Activated naive CD8-positive, alpha-beta T cell (primary cell): ENCODE measurements around the gene LARGE1.

ENCODE experiments used
- H3K27ac Mint-ChIP-seq: one replicate; pipeline ENCODE4 v1.8.0; 2021; ENCODE audit warnings: mixed read lengths
- H3K27me3 Mint-ChIP-seq: one replicate; pipeline ENCODE4 v1.8.0; 2021; ENCODE audit warnings: mixed read lengths
- H3K36me3 Mint-ChIP-seq: one replicate; pipeline ENCODE4 v1.8.0; 2021; ENCODE audit warnings: mixed read lengths
- H3K4me1 Mint-ChIP-seq: one replicate; pipeline ENCODE4 v1.8.0; 2021; ENCODE audit warnings: low read depth, mixed read lengths
- H3K4me3 Mint-ChIP-seq: one replicate; pipeline ENCODE4 v1.8.0; 2021; ENCODE audit warnings: mild to moderate bottlenecking, mixed read lengths
- H3K9me3 Mint-ChIP-seq: one replicate; pipeline ENCODE4 v1.8.0; 2021; ENCODE audit warnings: low read depth, mixed read lengths

Gene LARGE1

DNA sequence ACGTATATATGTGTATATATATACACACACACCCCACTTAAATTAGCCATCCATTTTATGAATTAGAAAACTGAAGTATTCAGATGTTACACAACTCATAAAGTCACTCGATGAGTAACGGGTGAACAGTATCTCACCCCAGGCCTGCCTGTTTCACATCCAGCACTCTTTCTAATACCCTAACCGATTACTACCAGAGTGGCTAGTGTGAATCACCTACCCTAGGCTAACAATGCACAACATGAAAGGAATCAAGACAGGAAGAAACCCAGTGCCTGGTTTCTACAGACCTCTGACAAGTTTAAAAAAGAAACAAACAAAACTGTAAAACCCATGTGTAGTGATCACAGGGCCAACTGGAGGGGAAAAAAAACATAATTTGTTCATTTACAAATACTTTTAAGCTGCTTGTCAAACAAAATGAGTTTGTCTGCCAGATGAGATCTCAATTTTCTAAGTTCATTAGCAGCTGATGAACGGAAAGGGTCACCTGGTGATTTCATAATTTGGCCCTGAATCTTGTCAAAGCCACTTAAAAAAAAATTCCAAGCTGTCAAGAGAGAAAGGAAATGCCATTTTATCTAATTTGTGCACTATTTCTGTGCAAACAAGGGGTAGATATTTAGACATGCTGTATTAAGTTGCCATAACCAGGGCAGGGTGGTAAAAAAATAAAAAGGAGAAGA is 134.8 kb downstream of the LARGE1 start:
- H3K36me3 Mint-ChIP-seq, result peaks cover 4% of the 10 kb centered on the region
- no peaks in the 10 kb centered on the region for H3K27me3 Mint-ChIP-seq
- H3K4me1 Mint-ChIP-seq, result no peaks in the 10 kb centered on the region
- H3K4me3 Mint-ChIP-seq, result no peak overlapping the region
- H3K9me3 Mint-ChIP-seq, result peaks cover 15% of the 10 kb centered on the region
- H3K27ac Mint-ChIP-seq, result no peak overlapping the region

DNA sequence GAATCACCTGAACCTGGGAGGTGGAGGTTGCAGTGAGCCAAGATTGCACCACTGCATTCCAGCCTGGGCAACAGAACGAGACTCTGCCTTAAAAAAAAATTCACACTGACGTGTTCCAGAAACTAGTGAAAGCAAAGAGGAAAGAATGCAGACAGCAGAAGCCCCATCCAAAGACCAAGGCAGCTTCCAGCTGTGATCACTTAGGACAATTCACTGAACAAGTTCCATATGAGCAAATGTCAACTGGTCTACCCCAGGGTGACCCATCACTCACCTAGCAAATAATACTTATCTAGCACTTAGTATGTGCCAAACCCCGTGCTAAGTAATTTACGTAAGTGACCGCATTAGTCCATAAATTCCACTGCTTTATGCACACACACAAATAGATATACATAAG is 138.9 kb downstream of the LARGE1 start:
- no peaks in the 10 kb centered on the region for H3K9me3 Mint-ChIP-seq
- H3K4me3 Mint-ChIP-seq, result no peak overlapping the region
- no peaks in the 10 kb centered on the region for H3K27me3 Mint-ChIP-seq
- H3K27ac Mint-ChIP-seq, result no peak overlapping the region
- H3K36me3 Mint-ChIP-seq, result no peaks in the 10 kb centered on the region
- H3K4me1 Mint-ChIP-seq, result no peaks in the 10 kb centered on the region

DNA sequence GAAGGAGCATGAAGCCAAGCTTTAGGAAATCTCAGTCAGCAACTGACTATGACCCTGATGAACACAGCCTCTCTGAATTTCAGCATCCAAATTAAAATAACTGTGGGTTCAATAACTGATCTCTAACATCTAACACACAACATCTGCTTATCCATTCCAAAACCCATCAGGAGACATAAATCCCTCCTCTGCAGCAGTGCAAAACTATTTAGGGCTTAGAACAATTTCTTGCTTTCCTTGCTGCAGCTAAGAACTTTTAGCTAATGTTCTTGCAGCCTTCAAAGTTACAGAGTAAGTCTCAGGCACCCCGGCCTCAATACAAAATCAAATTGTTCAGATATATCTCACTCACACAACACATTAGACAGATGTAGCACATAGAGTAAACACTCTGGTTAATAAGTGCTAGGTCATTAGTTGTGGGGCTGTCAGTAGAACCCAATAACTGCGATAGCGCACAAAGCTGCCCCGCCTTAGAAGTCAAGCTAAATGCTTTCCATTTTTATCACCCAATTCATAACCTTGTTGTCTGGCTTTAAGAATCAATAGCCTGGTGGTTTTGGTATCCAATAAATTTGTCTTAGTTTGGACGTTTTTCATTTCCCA is 139.6 kb downstream of the LARGE1 start:
- no peaks in the 10 kb centered on the region for H3K27me3 Mint-ChIP-seq
- H3K9me3 Mint-ChIP-seq, result no peaks in the 10 kb centered on the region
- H3K4me1 Mint-ChIP-seq, result no peaks in the 10 kb centered on the region
- H3K27ac Mint-ChIP-seq, result no peak overlapping the region
- no peaks in the 10 kb centered on the region for H3K36me3 Mint-ChIP-seq
- H3K4me3 Mint-ChIP-seq, result no peak overlapping the region

DNA sequence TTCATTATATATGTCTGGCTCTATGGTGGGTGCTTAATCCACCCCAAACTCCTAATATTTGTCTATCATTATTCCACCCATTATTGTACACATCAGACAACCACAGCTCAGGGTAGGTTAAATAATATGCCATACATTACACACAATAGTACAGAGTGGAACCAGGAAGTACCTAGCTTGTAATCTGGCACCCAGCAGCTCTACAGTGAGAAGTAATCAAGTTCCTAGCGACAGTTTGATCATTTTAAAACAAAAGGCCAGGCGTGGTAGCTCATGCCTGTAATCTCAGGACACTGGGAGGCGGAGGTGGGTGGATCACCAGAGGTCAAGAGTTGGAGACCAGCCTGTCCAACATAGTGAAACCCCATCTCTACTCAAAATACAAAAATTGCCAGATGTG is 141.0 kb downstream of the LARGE1 start:
- no peaks in the 10 kb centered on the region for H3K27me3 Mint-ChIP-seq
- no peaks in the 10 kb centered on the region for H3K36me3 Mint-ChIP-seq
- H3K9me3 Mint-ChIP-seq, result no peaks in the 10 kb centered on the region
- no peaks in the 10 kb centered on the region for H3K4me1 Mint-ChIP-seq
- H3K4me3 Mint-ChIP-seq, result no peak overlapping the region
- H3K27ac Mint-ChIP-seq, result no peak overlapping the region

DNA sequence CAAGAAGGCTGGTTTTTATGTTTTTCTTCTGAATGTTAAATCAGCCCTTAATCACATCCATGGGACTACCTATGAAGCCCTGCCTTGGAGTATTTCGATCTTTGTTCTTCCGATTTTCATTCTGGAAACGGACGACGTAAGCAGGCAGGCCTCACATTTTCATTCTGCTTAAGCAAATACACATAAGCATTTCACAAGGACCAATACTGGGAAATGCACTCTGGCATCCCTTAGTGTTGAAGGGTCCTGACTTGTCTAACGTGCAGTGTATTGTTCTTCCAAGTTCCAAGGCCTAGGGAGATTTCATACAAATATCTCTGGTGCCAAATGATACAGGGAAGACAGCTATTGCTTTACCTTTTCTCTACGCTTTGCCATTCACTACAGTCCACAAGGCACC is 143.8 kb downstream of the LARGE1 start:
- Mint-ChIP-seq H3K4me3 (no peak overlapping the region), H3K27me3 (no peaks in the 10 kb centered on the region), H3K27ac (no peak overlapping the region), H3K4me1 (no peaks in the 10 kb centered on the region), H3K9me3 (no peaks in the 10 kb centered on the region), H3K36me3 (no peaks in the 10 kb centered on the region)

DNA sequence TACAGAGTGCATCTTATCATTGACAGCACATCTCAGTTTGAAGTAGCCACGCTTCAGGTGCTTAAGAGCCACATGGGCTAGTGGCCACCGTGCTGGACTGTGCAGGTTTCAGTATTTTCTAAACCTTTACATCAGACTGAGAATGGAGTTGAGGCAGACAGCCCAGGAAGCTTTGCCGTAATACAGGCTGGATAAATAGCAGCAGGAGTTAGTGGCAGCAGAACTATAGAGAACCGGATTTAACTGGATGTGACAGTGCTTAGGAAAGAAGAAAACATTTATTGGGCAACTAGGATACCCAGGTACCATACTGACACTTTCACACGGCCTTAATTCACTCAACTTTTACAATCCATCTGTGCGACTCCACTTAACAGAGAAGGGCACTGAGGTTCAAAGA is 145.5 kb downstream of the LARGE1 start:
- Mint-ChIP-seq H3K4me3 (no peak overlapping the region), H3K4me1 (no peaks in the 10 kb centered on the region), H3K9me3 (no peaks in the 10 kb centered on the region), H3K27ac (no peak overlapping the region), H3K36me3 (no peaks in the 10 kb centered on the region), H3K27me3 (no peaks in the 10 kb centered on the region)

DNA sequence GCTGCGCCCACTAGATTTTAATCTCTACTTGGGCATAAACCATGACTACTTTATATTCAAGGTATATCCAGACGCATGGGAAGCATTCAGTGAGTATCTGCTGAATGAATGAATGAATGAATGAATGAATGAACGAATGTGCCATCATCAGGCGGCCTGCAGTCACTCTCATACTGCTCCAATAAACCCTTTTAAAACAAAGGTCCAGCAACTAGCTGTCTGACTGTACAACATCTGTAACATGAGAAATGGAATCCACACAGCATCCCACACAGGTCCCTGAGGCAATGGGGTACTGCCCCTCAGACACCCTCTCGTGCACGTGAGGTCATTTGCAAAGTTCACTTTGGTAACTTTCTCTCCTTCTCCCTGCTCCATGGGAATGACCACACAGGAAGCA is 147.5 kb downstream of the LARGE1 start:
- Mint-ChIP-seq H3K4me1 (no peaks in the 10 kb centered on the region), H3K27me3 (no peaks in the 10 kb centered on the region), H3K36me3 (no peaks in the 10 kb centered on the region), H3K4me3 (no peak overlapping the region), H3K9me3 (no peaks in the 10 kb centered on the region), H3K27ac (no peak overlapping the region)

DNA sequence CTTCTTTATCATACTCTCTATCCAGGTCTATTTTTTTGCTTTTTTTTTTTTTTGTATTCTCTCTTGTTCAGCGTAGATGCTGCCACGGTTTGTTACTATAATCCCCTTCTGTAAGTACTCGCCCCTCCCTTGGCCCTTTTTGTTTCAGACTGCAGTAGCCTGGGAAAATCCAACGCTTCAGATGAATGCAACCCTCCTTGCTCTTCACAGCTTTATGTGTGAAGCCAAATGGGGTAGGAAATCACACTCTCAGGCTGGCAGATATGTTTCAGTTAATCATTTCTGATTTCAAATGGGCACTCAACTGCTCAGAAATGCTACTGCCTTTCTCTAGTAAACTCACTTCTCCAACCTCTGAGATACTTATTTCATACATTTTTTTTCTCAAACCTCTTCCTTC is 149.1 kb downstream of the LARGE1 start:
- H3K4me3 Mint-ChIP-seq, result no peak overlapping the region
- no peaks in the 10 kb centered on the region for H3K27me3 Mint-ChIP-seq
- no peaks in the 10 kb centered on the region for H3K4me1 Mint-ChIP-seq
- H3K9me3 Mint-ChIP-seq, result no peaks in the 10 kb centered on the region
- H3K36me3 Mint-ChIP-seq, result no peaks in the 10 kb centered on the region
- no peak overlapping the region for H3K27ac Mint-ChIP-seq

DNA sequence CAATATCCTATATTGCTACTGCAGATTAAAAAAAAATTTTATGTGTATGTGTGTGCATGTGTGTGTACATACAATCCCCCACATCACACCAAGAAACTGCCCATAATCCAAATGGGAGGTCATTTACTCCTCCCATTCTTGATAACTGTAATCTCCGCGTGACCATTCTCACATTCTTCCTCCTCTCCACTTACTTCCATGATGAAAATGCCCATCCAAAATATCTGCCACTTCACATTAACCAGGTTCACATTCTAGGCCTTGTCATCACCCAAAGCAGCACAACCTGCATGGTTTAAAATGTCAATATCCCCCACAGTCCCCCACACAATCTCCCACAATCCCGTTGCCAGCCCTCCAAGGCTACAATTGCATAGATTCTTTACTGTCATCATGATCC is 149.6 kb downstream of the LARGE1 start:
- Mint-ChIP-seq H3K9me3 (no peaks in the 10 kb centered on the region), H3K4me1 (no peaks in the 10 kb centered on the region), H3K27me3 (no peaks in the 10 kb centered on the region), H3K36me3 (no peaks in the 10 kb centered on the region), H3K4me3 (no peak overlapping the region), H3K27ac (no peak overlapping the region)

DNA sequence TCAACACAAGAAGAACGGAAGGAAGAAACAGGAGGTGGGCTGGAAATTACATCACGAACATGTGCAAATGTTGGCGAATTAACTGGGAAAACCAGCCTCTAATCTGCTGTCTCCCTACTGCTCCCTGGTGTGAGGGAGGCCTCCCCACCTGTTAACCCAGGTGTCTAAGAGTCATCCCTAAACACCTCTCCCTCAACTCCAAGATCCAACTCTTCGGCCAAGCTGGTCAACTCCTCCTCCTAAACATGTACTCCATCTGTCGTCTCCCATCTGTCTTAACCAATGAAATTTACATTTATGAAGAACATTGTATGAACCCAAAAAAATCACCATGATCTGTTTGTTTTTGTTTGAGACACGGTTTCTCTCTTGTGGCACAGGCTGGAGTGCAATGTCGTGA is 154.2 kb downstream of the LARGE1 start:
- Mint-ChIP-seq H3K4me3 (no peak overlapping the region), H3K36me3 (no peaks in the 10 kb centered on the region), H3K4me1 (no peaks in the 10 kb centered on the region), H3K27me3 (no peaks in the 10 kb centered on the region), H3K9me3 (no peaks in the 10 kb centered on the region), H3K27ac (no peak overlapping the region)

DNA sequence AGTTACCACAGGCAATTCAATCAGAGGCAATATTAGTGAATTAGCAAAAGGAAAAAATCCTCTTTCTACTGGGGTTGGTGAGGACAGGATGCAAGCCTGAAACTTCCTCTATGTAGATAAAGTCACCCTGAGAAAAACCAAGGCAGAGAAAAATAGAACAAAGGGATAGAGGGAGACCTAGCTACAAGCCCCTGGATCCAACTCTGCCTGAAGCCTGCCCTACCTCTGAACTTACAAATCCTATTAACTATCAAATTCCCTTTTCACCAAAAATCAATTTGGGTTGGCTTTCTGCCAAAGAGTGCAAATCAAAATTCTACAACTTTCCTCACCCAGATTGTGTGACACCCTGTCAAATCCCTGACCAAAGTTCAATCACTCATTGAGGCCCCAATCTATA is 161.3 kb downstream of the LARGE1 start:
- Mint-ChIP-seq H3K9me3 (peaks cover 3% of the 10 kb centered on the region), H3K36me3 (no peaks in the 10 kb centered on the region), H3K4me1 (no peaks in the 10 kb centered on the region), H3K27ac (no peak overlapping the region), H3K27me3 (peaks cover 2% of the 10 kb centered on the region), H3K4me3 (no peak overlapping the region)

DNA sequence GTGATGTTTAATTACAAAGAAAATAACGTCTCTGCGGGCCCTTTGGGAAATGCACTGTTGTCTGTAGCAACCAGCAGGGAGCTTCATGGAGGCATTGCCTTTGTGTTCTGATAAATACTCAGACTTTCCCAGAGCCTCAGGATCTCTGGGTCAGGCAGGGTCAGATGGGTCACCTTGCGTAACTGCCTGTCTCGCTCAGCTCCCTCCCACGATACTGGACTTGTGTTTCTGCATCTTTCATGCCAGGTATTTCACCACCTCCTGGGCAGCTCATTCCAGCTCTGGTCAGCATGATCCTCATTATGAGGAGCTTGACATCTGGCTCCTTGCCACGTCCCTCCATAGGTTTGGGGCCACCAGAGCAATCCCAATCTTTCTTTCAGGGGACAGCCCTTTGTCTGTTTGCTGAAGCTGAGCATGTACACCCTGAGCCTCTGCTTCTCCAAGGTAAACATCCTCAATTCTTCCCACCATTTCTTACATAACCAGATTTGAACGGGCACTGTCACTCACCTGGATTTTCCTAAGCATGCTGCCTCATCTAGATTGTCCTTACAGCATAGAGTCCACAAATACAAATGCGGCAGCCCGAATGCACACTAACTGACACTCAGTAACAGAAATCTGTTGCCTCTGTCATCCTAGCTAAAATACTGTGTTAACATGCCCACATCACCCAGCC is 162.3 kb downstream of the LARGE1 start:
- Mint-ChIP-seq H3K4me1 (no peaks in the 10 kb centered on the region), H3K27ac (no peak overlapping the region), H3K4me3 (no peak overlapping the region), H3K27me3 (peaks cover 2% of the 10 kb centered on the region), H3K9me3 (peaks cover 3% of the 10 kb centered on the region), H3K36me3 (no peaks in the 10 kb centered on the region)

DNA sequence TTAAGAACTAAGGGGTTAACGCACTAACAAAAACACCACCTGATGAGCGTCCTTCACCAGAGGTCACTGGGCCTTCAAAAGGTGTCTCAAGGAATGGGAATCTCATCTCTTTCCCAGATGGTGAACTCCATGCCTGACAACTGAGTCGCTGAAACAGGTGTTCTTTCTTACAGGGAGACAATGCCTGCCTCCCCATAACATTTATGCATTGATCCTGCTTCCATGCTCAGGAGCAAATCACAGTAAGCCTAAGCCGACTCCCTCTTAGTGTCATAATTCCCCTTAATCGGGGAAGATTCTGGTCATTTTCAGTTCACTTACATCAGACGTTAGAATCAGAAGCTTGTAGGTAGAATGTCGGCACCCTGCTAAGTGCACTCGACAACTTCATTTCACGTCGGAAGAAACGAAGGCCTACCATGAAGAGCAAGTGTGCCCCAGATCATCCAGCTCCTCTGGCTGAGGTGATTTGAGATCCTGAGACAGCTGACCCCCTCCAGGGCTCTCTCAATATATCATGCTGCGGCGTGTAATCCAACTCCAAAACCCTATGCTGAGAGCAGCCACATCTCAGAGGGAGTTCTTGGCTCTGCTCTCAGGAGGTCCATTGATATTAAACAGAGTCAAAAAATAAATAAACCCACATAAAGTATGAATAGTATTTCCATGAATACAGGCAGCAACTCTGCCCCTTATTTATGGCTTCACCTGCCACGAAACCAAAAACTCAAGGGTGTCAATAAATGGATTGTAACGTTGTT is 163.1 kb downstream of the LARGE1 start:
- Mint-ChIP-seq H3K27me3 (peaks cover 2% of the 10 kb centered on the region), H3K4me1 (no peaks in the 10 kb centered on the region), H3K4me3 (no peak overlapping the region), H3K27ac (no peak overlapping the region), H3K9me3 (peaks cover 3% of the 10 kb centered on the region), H3K36me3 (no peaks in the 10 kb centered on the region)

DNA sequence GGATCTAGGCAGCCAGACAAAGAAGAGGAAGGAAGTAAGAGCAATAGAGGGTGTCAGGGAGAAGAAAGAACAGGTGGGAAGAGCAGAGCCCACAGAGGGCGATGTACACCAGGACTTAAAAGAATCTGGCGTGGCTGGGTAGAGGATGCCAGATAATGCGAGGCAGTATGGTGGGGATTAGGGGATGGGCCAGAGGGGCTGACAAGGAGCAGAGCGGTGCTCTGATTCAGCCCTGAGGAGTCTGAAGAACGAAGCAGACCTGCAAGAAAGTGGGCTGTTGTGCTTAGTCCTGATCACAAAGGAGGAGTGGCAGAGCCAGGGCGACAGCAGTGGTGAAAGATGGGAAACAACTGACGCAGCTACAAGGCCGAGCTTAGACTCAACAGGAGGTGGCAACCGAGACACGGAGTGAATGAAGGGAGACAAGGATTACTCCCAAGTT is 163.7 kb downstream of the LARGE1 start:
- H3K4me1 Mint-ChIP-seq, result no peaks in the 10 kb centered on the region
- no peak overlapping the region for H3K4me3 Mint-ChIP-seq
- no peaks in the 10 kb centered on the region for H3K36me3 Mint-ChIP-seq
- no peak overlapping the region for H3K27ac Mint-ChIP-seq
- H3K9me3 Mint-ChIP-seq, result peaks cover 3% of the 10 kb centered on the region
- peaks cover 2% of the 10 kb centered on the region for H3K27me3 Mint-ChIP-seq

DNA sequence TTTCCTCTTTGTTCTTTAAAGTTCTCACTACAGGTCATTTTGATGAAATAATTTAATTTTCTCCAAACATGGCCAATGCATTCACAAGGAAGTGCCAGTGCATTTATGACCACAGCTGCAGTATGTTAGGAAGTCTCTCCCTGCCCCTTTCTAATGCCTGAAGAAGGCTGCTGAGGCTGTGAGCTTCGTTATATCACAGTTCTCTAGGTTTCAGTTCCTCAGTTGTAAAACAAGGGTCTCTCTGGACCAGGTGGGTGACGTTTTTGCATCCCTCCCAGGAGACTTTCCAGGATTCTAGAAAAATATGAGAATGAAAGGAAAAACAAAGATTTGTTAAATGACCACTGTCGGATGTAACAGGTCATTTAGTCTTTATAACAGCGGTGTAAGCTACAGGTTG is 171.6 kb downstream of the LARGE1 start:
- Mint-ChIP-seq H3K4me1 (no peaks in the 10 kb centered on the region), H3K4me3 (no peak overlapping the region), H3K36me3 (no peaks in the 10 kb centered on the region), H3K27ac (no peak overlapping the region), H3K27me3 (peaks cover 2% of the 10 kb centered on the region), H3K9me3 (peaks cover 8% of the 10 kb centered on the region)
